ENCODE data around the gene BICRA.

- no peak for TF ChIP-seq EZH2 (IDR thresholded peaks at IDR 0.05)
- TF ChIP-seq FOXP2 (optimal IDR thresholded peaks at IDR 0.05; ENCODE audit: control extremely low read depth, extremely low read length, insufficient read depth): no peak
Observed at GRCh38 chr19:47735131-47735530, 126.2 kb downstream of the BICRA start.

Measured in SK-N-MC (cell line).